Right lobe of liver (tissue), 4 donors: ENCODE results near the gene RAB3B.

Experiments used
- CTCF ChIP-seq, 4 donors: fragments of 200-600 bp in 3 of 4; fragments of 450-650 bp in 1 of 4; IDR thresholded peaks; one replicate each; pipeline versions ENCODE4 v1.5.1 to v1.8.0; 2016 to 2022; ENCODE audit warnings: antibody characterized with exemption in 4 of 4, mild to moderate bottlenecking in 2 of 4
- POLR2A ChIP-seq: fragments of 450-650 bp; IDR thresholded peaks from one replicate; pipeline ENCODE4 v1.6.1; 2017; ENCODE audit warnings: antibody characterized with exemption, mild to moderate bottlenecking
- donor health status: DM: no; HTN: no; CAD: no.
- donor health status: DM: no; HTN: no; CAD: no.
- donor health status: DM: no; HTN: yes; CAD: no.

DNA sequence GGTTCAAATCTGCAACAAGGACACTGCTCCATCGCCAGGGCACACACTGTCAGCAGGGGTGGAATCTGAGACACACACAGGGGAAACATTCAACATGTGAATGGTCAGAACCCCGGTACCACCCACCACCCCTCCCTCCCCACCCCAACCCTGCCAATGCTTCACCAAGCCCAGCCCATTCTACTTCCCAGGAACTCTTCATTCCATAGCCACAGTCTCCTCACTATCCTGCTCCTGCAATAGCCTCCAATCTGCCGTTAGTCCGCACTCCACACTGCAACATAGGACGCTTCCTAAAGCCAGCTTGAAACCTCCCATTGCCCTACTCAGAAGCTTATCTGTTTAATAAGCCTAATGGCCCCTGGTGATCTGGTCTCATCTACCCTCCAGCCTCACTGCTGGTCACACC, 7.5 kb upstream of the RAB3B start:
- no peak for TF ChIP-seq CTCF (IDR thresholded peaks at IDR 0.05)
- no peak for TF ChIP-seq POLR2A
